GM21786 (cell line): Measurements from ENCODE around the gene PSMD11.
A peak's percentile ranks its signal among the peaks of the same experiment; 100 is the strongest.
"Not testable (repeated sequence)": the region's sequence is repeated elsewhere in the genome, so short reads cannot be mapped to it uniquely, and the experiment has no call there.

Experiments
- ATAC-seq: cut with Tn5 transposase; IDR thresholded peaks from one replicate; pipeline ENCODE4 v1.9.1; 2021; ENCODE audit not compliant: unreplicated experiment

The PSMD11 gene

DNA sequence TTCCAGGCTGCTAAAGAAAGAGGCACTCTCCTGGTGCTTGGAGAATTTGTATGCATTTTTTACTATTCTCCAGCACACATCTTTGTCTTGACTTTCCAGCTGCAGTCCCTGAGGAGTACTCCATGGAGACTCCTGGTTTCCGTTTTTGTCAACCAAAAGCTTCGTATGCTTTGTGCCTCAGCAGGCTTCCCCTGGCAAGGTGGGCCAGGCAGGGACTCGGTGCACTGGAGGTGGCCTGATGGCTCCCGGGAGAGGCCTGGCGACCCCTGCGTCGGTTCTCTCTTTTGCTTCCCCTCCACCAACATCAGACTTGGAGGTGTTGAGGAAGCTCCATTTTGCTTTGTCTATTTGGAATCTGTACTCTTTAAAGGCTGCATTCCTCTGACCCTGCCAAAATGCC is 66.2 kb downstream of the PSMD11 start:
- ATAC-seq, result no peak

DNA sequence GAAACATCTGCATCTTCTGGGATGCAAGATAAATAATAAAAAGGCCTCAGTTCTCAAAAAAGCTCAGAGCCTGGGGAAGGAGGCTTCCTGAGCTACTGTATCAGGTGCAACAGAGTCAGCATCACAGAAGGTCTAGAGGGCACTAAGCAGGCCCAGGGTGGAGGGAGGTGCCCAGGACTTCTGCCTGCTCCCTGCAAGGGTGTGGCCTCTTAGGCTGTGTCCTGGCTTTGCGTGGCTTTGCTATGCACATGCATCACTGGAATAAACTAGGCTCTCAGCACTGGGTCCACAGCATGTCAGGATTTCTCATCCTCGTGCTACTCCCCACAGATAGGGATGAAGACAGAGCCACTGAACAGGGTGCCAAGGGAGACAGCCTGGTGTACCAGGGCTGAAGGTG is 68.0 kb downstream of the PSMD11 start:
- ATAC-seq, result no peak

- ATAC-seq, result no peak
Observed at GRCh38 chr17:32513579-32513978, 69.3 kb downstream of the PSMD11 start.

GRCh38 chr17:32514606-32515005 is 70.3 kb downstream of the PSMD11 start:
- ATAC-seq, result no peak

DNA sequence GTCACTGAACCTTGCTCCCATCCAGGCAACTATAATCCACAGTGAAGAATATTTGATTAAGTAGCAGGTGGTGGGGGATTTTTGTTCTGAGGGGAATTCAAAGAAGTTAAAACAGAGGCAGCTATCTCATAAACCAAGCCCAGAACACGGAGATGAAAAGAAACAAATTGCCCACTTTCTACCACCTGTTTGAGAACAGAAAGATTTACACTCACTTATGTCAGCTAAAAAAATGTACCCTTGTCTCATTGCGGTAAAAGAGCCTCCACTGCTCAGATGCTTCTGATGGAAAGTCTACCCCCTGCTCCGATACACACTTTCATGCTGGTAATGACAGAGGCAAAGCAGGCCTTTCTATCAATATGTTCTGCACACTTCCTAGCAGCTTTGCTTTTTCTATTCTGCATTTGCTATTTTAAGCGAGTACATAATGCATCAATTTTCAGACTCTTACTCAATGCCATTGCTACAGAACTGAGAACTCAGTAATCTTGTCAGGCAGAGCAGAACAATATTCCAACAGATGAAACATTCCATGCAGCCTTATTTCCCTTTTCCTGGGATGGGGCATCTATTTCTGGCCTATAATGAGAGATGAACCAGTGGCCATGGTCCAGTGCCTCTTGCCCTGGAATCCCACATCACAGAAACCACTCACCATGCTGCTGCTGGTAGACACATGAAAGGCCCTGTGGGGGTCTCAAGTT is 71.5 kb downstream of the PSMD11 start:
- peak; percentile 31 for ATAC-seq

DNA sequence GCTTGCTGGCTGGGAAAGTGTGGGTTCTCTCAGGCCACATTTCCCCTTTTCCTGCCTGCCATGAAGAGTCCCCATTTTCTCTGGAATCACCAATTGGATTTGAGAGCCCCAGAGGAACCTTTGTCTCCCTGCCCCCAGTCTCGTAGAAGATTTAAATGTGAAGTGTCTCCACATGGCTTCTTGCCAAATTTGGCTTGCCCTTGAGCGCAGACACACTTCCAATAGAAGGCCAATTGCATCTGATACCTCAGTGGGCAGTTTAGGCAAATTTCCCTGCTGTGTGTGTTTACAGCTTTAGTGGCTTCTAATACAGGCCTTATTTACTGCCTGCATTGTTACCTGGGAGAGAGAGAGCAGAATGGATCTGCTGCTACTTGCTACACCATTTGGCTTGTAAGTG is 72.1 kb downstream of the PSMD11 start:
- ATAC-seq, result no peak

GRCh38 chr17:32516940-32517701 is 72.8 kb downstream of the PSMD11 start:
- ATAC-seq, result no peak

DNA sequence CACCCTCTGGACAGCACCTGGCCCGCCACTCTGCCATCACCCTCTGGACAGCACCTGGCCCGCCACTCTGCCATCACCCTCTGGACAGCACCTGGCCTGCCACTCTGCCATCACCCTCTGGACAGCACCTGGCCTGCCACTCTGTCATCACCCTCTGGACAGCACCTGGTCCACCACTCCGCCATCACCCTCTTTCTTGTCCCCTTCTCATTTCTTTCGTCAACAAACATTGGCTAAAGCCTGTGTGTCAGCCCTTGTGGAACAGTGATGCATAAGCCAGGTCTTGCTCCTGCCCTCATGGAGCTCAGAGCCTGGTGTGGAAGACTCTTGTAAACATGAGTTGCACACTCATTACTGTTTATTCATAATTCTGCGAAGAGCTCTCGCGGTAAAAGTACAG is 73.7 kb downstream of the PSMD11 start:
- no peak for ATAC-seq

DNA sequence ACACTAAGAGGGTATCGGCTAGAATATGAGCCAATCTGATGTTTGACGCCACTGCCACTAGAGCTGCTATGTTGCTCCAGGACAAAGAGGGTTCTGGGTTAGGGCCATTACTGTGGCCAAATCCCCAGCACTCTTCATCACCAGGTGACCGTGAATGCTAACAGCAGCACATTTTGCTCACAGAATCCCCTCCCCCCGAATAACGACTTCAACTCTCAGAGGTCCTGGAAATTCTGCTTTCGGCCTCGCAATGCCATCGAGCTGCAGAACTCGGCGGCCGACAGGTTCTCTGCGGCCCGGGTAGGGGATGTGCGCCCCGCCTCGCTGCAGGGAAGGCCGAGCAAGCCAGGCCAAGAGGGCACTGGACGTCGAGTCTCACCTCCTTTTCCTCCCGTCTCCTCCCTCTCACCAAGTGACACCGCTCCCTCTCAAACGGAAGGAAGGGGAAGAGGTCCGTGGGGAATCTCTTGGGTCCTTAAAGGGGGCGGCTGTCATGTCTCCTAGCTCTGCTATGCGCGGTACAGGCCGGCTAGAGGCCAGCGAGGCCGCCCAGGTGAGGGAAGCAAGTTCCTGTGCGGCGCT is 74.4 kb downstream of the PSMD11 start:
- no peak for ATAC-seq

DNA sequence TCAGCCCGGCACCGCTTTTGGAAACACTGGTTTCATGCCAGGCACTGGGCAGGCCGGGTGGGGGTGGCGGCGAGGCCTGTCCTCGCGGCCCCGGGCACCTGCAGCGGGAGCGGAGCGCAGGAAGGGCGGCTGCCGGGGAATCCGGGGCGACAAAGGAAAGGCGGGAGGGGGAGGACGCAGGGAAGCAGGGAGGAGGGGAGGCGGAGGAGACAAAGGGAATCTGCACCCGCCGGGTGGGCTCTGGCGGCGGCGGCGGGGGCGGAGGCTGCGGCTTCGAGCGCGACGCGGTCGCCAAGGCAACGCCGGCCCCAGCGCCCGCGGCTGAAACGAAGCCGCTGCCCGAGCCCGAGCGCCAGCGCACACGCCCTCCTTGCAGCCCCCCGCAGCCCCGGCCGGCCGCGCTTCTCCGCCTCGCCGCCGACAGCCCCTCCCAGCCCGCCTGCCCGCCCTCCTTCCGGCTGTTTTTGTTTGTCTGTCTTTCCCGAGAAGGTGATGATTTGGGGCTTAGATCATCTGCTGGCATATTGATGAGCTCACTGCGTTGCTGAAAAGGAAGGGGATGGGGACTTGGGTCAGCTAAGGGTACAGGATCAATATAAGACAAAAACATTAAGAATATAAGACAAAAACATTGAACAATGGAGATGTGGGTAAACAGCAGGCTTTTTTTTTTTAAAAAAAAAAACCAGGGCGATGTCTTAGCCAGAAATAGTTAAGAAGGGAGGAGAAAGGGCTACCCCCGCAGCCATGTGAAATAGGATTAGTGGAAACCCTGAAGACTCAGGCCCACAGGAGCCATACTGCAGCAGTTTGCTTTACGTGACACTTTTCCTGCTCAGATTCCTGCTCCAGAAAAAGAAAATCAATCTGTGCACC is 75.2 kb downstream of the PSMD11 start:
- ATAC-seq, result no peak

DNA sequence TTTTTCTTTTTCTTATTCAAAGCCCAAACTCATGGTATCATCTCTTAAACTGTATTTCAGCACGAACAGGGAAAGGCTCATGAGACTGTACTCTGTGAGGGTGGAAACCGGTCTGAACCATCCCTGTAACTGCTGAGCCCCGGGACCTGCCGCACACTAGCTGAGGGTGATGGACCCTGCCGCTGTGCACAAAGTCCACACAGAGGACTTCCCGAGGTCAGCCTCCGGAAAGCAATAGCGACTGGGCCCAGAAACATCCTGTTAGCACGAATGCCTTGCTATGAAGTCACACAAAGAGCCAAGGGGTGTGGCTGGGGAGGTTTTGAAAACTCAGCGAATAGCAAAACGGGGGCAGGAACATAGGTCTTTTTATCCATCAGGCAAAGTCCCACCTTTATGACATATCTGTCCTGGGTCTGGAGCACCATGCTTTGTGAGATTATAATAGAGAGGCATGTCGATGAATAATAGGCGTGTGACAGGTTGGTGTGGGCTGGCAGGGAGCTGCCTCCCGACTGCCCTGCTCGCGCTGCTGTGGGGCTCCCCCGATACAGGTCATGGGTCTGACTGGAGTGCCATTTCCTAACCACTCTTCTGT is 75.9 kb downstream of the PSMD11 start:
- no peak for ATAC-seq

DNA sequence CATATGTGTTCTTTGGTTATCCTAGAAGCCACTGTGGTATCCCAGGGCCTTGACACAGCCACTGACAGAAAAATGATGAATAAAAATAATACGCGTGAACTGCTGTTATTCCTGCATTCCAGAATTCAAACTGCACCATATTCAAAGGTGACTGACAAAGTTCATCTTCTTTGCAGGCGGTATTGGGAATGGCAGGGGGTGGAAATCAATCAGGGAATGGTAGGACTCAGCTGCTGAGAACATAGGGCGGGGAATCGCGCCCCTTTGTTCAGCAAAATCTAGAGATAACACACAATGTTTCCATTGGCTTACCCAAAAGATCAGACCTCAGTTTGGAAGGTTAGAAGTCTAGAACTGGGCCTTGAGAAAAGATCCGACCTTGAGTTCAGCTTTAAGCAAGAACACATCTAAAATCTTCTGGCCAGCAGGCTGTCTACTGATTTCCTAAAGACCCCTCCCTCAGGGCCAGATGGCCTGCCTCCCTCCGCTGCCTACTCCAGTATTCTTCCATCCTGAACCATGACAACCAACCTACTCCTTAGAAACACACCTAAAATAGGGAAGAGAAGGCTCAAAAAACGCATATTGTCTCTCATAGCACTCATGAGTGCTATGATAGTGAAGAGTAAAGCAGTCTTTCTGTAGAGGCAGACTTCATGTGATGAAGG is 76.6 kb downstream of the PSMD11 start:
- no peak for ATAC-seq

DNA sequence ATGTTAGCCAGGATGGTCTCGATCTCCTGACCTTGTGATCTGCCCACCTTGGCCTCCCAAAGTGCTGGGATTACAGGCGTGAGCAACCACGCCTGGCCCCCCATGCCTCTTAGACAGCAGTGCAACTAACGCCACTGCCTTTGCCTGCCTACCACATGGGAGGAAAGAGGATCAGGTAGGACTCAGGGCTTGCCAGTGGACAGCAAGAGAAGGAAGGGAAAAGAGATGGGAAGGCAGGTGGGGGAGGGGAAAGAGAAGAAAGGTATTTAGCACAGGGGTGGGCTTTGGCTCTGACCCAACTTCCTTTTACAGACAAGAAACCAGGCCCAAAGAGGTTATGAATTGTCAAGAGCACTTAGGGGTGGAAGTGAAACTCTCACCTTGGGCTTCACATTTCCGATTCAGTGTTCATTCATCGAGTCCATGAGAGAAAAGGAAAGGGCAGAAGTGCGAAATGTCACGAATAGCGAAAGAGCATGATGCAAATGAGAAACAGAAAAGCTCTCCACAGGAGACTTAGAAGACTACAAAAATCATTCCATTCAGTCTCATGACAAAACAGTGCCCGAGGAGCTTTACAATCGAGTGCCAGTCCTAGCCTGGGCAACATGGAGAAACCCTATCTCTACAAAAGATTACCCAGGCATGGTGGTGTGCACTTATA is 78.8 kb downstream of the PSMD11 start:
- peak; percentile 54 for ATAC-seq

DNA sequence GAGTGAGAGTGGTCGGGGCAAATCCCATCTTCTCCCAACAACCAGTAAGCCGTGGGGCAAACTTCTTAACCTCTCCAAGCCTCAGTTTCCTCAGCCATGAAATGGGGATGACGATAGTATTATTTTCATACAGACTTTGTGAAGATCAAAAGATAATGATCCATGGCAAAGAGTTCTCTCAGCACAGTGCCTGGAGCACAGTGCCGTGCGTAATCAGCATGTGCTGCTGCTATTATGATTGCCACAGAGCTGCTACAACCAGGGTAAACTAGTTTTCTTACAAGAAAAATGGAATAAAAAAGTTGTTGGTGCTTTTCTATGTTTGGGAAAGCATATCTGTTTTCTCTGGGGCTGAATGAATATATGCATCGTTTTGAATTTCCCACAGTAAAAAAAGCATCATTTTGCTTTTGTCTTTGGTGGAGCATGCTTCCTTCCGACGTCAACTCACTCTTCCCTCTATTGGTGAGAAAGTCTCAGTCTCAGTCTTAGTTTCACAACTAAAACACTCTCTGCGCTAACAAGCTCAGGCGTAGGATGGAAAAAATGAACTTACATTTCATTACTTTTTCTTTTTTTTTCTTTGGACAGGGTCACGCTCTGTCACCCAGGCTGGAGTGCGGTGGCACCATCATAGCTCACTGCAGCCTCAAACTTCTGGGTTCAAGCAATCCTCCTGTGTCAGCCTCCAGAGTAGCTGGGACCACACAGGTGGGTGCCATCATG is 79.7 kb downstream of the PSMD11 start:
- peak; percentile 33 for ATAC-seq

- not testable (repeated sequence) for ATAC-seq
Observed at GRCh38 chr17:32524553-32524880, 80.2 kb downstream of the PSMD11 start.

DNA sequence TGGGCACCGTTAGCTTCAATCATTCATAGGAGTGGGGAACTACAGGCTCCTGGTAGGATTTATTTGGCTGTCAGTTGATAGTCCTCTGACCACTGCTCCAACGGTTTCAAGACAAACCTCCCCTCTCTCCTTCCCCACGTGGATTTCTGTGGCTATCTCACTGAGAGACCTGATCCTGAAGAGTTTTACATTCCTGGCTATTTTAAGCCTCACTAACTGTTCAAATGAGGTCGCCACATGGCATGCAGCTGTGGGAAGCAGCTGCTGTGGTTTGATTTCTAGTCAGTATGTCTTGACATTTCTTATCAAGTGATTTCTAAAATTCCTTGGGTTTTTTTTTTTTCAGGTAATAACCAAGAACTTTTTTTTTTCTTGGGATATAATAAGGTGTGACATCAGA is 80.8 kb downstream of the PSMD11 start:
- ATAC-seq, result no peak

DNA sequence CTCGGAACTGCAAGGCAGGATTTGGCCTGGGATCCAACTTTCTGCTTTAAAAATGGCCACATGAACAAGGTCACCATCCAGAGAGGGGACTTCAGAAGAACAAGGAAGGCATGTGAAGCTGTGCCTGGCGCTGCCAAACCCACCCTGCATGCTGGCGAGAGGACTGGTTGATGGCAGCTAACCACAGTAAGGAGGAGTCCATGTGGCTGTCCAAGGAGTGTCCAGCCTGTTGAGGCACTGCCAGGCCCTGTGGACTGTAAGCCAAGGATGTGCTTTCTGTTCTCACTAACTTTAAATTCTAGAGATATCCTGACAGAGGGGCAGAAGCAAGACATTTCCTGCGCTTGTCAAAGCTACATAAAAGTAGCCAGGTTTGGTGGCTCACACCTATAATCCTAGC is 82.8 kb downstream of the PSMD11 start:
- no peak for ATAC-seq

GRCh38 chr17:32528825-32529224 is 84.5 kb downstream of the PSMD11 start:
- no peak for ATAC-seq

- ATAC-seq, result no peak
Observed at GRCh38 chr17:32529604-32530003, 85.3 kb downstream of the PSMD11 start.
